Upper lobe of left lung (tissue), 4 donors: Measurements from ENCODE around the gene MCF2L2.

ENCODE experiments used
- CTCF ChIP-seq, 6 experiments: fragments of 450-650 bp in 4 of 6; fragments of 200-600 bp in 2 of 6; sonication (generic) in 2 of 6; IDR thresholded peaks; one replicate each; pipeline ENCODE4 v1.5.1; 2016 to 2019; ENCODE audit warnings: antibody characterized with exemption in 6 of 6
- EP300 ChIP-seq, 4 donors: sonication (generic); formaldehyde crosslinking; IDR thresholded peaks; one replicate each; pipeline ENCODE4 v1.5.1; 2017; ENCODE audit warnings: antibody characterized with exemption in 4 of 4, control low read depth in 2 of 4
- POLR2A ChIP-seq, 4 donors: fragments of 450-650 bp; IDR thresholded peaks; one replicate each; pipeline ENCODE4 v1.5.1; 2016 to 2017; ENCODE audit warnings: antibody characterized with exemption in 4 of 4, mild to moderate bottlenecking in 2 of 4
- POLR2AphosphoS5 ChIP-seq, 2 donors: sonication (generic); formaldehyde crosslinking; IDR thresholded peaks; one replicate each; pipeline ENCODE4 v1.5.1; 2017; ENCODE audit warnings: antibody characterized with exemption in 2 of 2

GRCh38 chr3:183268366-183268765 lies 160.1 kb downstream of the MCF2L2 start:
- TF ChIP-seq CTCF (IDR thresholded peaks at IDR 0.05) (no peak), EP300 (IDR thresholded peaks at IDR 0.05) (no peak), POLR2A (IDR thresholded peaks at IDR 0.05) (no peak), POLR2AphosphoS5 (IDR thresholded peaks at IDR 0.05) (no peak)
